Psoas muscle (tissue), 8 donors: ENCODE results near the gene IFIT1B. TPM values are rescaled to one million over a fixed set of nuclear protein-coding genes. Genes with fewer than 3 reads are reported as not detected.
"Not testable (repeated sequence)": the region's sequence is repeated elsewhere in the genome, so short reads cannot be mapped to it uniquely, and the experiment has no call there.

Source experiments
- ATAC-seq, 4 donors: fragments of 200-7000 bp; cut with Tn5 transposase; one replicate each; pipeline ENCODE4 v1.9.1; 2020; ENCODE audit warnings: moderate library complexity in 3 of 4, mild to moderate bottlenecking in 2 of 4
- DNase-seq, 2 donors: peaks; one replicate each; pipeline ENCODE4 v3.0.0-alpha.2; 2020
- H3K27ac ChIP-seq: fragments of 200-600 bp; one replicate; pipeline ENCODE4 v1.8.0; 2022
- H3K27me3 ChIP-seq, 3 donors: fragments of 200-600 bp in 1 of 3; one replicate each; pipeline versions ENCODE4 v1.6.1 to v1.8.0; 2013 to 2022; ENCODE audit warnings: low read length in 2 of 3, mild to moderate bottlenecking in 2 of 3, moderate library complexity in 1 of 3; ENCODE audit not compliant: insufficient read depth in 3 of 3
- H3K36me3 ChIP-seq, 2 donors: fragments of 200-600 bp in 1 of 2; one replicate each; pipeline versions ENCODE4 v1.6.1 to v1.8.0; 2013 to 2022; ENCODE audit warnings: low read depth in 1 of 2, mild to moderate bottlenecking in 1 of 2, moderate library complexity in 1 of 2; ENCODE audit not compliant: insufficient read depth in 1 of 2
- H3K4me1 ChIP-seq: fragments of 200-600 bp; one replicate; pipeline ENCODE4 v1.8.0; 2022
- H3K4me3 ChIP-seq: fragments of 200-600 bp; one replicate; pipeline ENCODE4 v1.8.0; 2022; ENCODE audit warnings: mild to moderate bottlenecking
- H3K9me3 ChIP-seq: fragments of 200-600 bp; one replicate; pipeline ENCODE4 v1.8.0; 2022
- CTCF ChIP-seq: fragments of 200-600 bp; IDR thresholded peaks from one replicate; pipeline ENCODE4 v1.8.0; 2022; ENCODE audit warnings: antibody characterized with exemption
- WGBS, 3 donors: extraction: QIAGEN DNeasy Blood & Tissue Kit; methylation state at CpG; one replicate each; pipeline versions ENCODE4 v1.1.6 to v1.1.7; 2013; 5-methylcytosine and 5-hydroxymethylcytosine counted together
- intact Hi-C, 2 donors: fragments of 100-400 bp; cut with DNase I; formaldehyde crosslinking; loops; one replicate each; pipeline versions ENCODE4 v1.11.0 to v1.14.2; 2022
- long read RNA-seq, 2 donors: library from polyadenylated mRNA; unstranded; transcript quantifications; one replicate each; pipeline ENCODE4 v2.0.0, GENCODE V29; 2021
- polyA plus RNA-seq, 3 donors: library from polyadenylated mRNA; stranded (reverse); fragments of 200-250 nt; gene quantifications; one replicate each; pipeline ENCODE4 v1.2.3, GENCODE V29; 2013
- total RNA-seq, 4 donors: library from RNA; stranded (reverse); fragmentation: NEBNext Ultra II Directional in 2 of 4; extraction: Animal tissue kit (Norgen Biotek cat#: 25700) in 2 of 4; gene quantifications; one replicate each; pipeline versions ENCODE4 v1.2.1 to v1.2.4, GENCODE V29; 2021 to 2023
- donor health status: healthy with polysubstance abuse.
- donor health status: DM: no; HTN: no; CAD: no; lungs with moderate emphysema.
- donor health status: Bipolar disorder and iron deficiency.
- donor health status: healthy.
- donor health status: DM: yes; HTN: yes; CAD: no.
- donor health status: DM: no; HTN: no; CAD: no.
- donor health status: DM: no; HTN: no; CAD: no.
- donor health status: DM: yes; HTN: yes; CAD: no.

Gene IFIT1B
- total RNA-seq: 1 to 10 TPM in 1 of 4 donors, not detected in 3; 1.4 TPM
- not detected for polyA plus RNA-seq
- long read RNA-seq, donor 1: 0 reads
- long read RNA-seq, donor 2: 0 reads

- WGBS, 3 donors: 88 to 95% (median 91%) methylated on average over 5 of the region's 5 CpGs
- DNase-seq (no peak), ATAC-seq (no peak)
- intact Hi-C loops: loop anchor here in 1 of 2 donors (5.0 kb wide), 1 partner anchor 81 kb away; no protein-coding TSS in a partner anchor
- TF ChIP-seq CTCF: no peak
- H3K4me3 ChIP-seq: no peak within 1 kb of the TSS
- peaks cover 20% of the 10 kb centered on the region for H3K4me1 ChIP-seq
- no peaks in the 10 kb centered on the region for H3K9me3 ChIP-seq
- H3K27ac ChIP-seq: no peak within 1 kb of the TSS
- H3K36me3 ChIP-seq: no peaks in the 10 kb centered on the region
- no peaks in the 10 kb centered on the region for H3K27me3 ChIP-seq
Measured at GRCh38 chr10:89377705-89378637, at the start of gene IFIT1B. Gene IFIT1B (plus strand): TSS chr10:89378056. CDS start chr10:89378136, 80 bp downstream.

- no peak overlapping the region for H3K4me3 ChIP-seq
- intact Hi-C loops: loop anchor here in 1 of 2 donors (2.0 kb wide), 1 partner anchor 28 kb away; no protein-coding TSS in a partner anchor
Measured at GRCh38 chr10:89329151-89329550, 48.7 kb upstream of the IFIT1B start.

GRCh38 chr10:89330014-89330413 is 47.8 kb upstream of the IFIT1B start:
- DNase-seq, H3K27me3 ChIP-seq, H3K4me3 ChIP-seq, H3K36me3 ChIP-seq, ATAC-seq, intact Hi-C loops, H3K9me3 ChIP-seq: not testable (repeated sequence)
- 47 to 65% (median 53%) methylated on average over 2 to 3 of the region's 3 CpGs for WGBS, 3 donors
- peaks cover 53% of the 10 kb centered on the region for H3K4me1 ChIP-seq
- H3K27ac ChIP-seq: peak overlapping the region; percentile 34

More at GRCh38 chr10:89329151-89329550, 48.7 kb upstream of the IFIT1B start:
- no peak for DNase-seq
- Histone ChIP-seq H3K27ac (peak overlapping the region; percentile 71), H3K4me1 (peaks cover 50% of the 10 kb centered on the region), H3K9me3 (peaks cover 4% of the 10 kb centered on the region), H3K27me3 (no peaks in the 10 kb centered on the region), H3K36me3 (no peaks in the 10 kb centered on the region)
- 89 to 100% (median 92%) methylated on average over 2 of the region's 2 CpGs for WGBS, 3 donors
- TF ChIP-seq CTCF: no peak
- no peak for ATAC-seq

- H3K36me3 ChIP-seq: no peaks in the 10 kb centered on the region
- H3K27ac ChIP-seq: peak overlapping the region; percentile 34
- intact Hi-C loops: no loop called here
- DNase-seq (no peak), ATAC-seq (no peak)
- no peaks in the 10 kb centered on the region for H3K27me3 ChIP-seq
- TF ChIP-seq CTCF: no peak
- peaks cover 60% of the 10 kb centered on the region for H3K4me1 ChIP-seq
- H3K4me3 ChIP-seq: no peak overlapping the region
- no peaks in the 10 kb centered on the region for H3K9me3 ChIP-seq
Measured at GRCh38 chr10:89330537-89331212, 47.2 kb upstream of the IFIT1B start.

- H3K9me3 ChIP-seq, H3K27me3 ChIP-seq, ATAC-seq, DNase-seq, H3K36me3 ChIP-seq: not testable (repeated sequence)
- intact Hi-C loops: loop anchor here in 1 of 2 donors (1.0 kb wide), 1 partner anchor 49 kb away; no protein-coding TSS in a partner anchor
- 72 to 77% (median 76%) methylated on average over 14 of the region's 14 CpGs for WGBS, 3 donors
- H3K4me3 ChIP-seq: peak overlapping the region; percentile 60
- peaks cover 61% of the 10 kb centered on the region for H3K4me1 ChIP-seq
- peak overlapping the region; percentile 54 for H3K27ac ChIP-seq
Measured at GRCh38 chr10:89331487-89332122, 46.3 kb upstream of the IFIT1B start.
